NCI-H2196 treated with DMSO at 0.1 percent for 48 hours (cell line): ENCODE data around the gene KHDC1L.
"Not testable (repeated sequence)": the region's sequence is repeated elsewhere in the genome, so short reads cannot be mapped to it uniquely, and the experiment has no call there.

ENCODE experiments used
- DNase-seq: peaks from one replicate; lab custom pipeline; 2025; ENCODE audit not compliant: unreplicated experiment; lab: John Stamatoyannopoulos, UW

KHDC1L gene

GRCh38 chr6:73225396-73225795, at the start of gene KHDC1L:
Gene KHDC1L (minus strand): TSS chr6:73225496. CDS start chr6:73225408, 88 bp downstream.
- DNase-seq = no peak

DNA sequence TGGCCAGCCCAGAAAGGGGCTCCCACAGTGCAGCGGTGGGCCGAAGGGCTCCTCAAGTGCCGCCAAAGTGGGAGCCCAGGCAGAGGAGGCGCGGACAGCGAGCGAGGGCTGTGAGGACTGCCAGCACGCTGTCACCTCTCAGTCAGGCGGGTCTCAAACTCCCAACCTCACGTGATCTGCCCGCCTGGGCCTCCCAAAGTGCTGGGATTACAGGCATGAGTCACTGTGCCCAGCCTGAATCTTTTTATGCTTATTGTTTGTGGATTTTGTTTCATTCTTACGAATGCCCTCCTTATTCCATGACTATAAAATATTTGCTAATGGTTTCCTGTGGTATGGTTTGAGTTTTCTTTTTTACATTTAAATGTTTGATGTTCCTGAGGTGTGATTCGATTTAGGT, 44.0 kb upstream of the KHDC1L start:
- DNase-seq = not testable (repeated sequence)

DNA sequence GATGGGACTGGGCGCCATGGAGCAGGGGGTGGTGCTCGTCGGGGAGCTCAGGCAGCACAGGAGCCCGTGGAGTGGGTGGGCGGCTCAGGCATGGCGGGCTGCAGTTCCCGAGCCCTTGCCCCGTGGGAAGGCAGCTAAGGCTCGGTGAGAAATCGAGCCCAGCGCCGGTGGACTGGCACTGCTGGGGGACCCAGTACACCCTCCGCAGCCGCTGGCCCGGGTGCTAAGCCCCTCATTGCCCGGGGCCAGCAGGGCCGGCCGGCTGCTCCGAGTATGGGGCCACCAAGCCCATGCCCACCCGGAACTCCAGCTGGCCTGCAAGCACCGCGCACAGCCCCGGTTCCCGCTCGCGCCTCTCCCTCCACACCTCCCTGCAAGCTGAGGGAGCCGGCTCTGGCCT, 43.6 kb upstream of the KHDC1L start:
- not testable (repeated sequence) for DNase-seq

GRCh38 chr6:73264446-73264845, 39.1 kb upstream of the KHDC1L start:
- DNase-seq = peak; percentile 8

DNA sequence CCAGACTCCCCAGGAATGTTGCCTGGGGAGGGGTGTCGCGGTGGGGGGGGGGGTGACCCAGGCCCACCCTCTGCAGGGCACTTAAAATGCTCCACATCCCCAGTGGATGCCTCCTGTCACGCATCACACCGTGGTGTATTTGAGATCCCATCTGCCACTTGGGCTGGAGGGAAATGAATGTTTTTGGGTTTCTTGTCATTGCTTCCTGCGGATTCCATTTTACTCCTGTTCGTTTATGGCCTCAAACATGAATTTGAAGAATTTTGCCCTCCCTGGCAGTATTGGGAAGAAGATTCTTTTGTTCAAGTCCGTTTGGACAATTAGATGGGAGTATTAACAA, 38.2 kb upstream of the KHDC1L start:
- no peak for DNase-seq

GRCh38 chr6:73262671-73263569, 37.6 kb upstream of the KHDC1L start, which contains the start of gene KHDC1:
Gene KHDC1 (minus strand): TSS chr6:73263196. CDS start chr6:73242517, 20,679 bp downstream.
- peak; percentile 29 for DNase-seq

DNA sequence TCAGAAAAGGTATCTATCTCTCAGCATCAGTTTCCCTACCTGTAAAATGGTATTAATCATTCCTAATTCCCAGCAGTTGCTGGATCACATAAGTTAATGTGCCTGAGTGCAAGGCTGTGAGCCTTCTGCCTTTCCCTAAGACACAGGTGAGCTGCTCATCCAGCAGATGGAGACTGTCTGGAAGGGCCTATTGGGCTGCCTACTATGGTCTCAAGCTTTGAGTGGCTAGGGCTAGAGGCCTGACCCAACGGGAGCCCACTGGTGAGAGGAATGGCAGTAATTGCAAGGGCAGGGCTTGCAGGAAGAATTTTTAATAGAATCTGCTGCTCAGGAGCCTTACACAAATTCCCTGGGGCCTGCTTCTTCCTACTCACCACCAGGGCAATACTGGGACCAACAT, 33.4 kb upstream of the KHDC1L start:
- no peak for DNase-seq

DNA sequence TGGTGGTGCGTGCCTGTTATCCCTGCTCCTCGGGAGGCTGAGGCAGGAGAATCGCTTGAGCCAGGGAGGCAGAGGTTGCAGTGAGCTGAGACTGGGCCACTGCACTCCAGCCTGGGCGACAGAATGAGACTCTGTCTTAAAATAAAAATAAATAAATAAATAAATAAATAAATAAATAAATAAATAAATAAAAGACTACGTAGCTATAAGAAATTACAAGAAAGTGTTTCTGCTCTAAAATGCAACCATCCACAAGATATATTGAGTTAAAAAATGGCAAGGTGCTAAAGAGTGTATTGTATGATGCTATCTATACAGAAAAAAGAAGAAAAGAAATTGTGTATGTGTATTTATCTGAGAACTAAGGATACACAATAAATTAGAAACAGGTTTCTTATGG, 29.0 kb upstream of the KHDC1L start:
- not testable (repeated sequence) for DNase-seq

DNA sequence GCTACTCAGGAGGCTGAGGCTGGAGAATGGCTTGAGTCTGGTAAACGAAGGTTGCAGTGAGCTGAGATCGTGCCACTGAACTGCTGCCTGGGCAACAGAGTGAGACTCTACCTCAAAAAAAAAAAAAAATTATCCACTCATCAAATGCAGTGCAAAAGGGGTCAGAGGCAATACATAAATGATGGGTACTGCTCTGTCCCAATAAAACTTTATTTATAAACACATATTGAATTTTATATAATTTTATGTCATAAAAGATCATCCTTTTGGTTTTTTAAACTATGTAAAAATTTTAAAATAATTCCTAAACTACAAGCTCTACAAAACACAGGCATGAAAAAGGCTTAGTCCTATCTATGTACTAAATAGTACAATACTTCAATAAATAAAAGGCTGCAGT, 27.4 kb upstream of the KHDC1L start:
- DNase-seq = no peak

GRCh38 chr6:73250016-73250415, 24.7 kb upstream of the KHDC1L start:
- DNase-seq = no peak

- no peak for DNase-seq
These were observed 23.1 kb upstream of the KHDC1L start for GRCh38 chr6:73248192-73248903.

DNA sequence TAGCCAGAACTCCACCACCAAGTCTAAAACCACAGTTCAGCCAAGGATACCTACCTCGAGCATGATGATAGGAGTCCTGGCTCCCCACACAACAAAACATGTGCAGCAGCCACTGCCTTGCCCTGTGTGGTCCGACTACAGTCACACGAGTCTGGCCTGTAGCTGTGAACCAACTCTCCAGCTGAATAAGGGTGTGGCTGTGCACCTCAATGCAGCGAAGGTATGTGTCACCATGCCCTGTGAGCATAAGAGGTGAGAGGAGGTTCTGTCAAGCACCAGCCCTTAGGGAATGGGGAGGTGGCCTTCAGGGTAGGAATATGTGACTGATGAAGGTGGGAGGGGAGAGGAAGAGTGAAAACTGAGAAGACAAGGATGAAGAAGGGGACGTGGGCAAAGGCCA, 16.7 kb upstream of the KHDC1L start:
- no peak for DNase-seq

DNA sequence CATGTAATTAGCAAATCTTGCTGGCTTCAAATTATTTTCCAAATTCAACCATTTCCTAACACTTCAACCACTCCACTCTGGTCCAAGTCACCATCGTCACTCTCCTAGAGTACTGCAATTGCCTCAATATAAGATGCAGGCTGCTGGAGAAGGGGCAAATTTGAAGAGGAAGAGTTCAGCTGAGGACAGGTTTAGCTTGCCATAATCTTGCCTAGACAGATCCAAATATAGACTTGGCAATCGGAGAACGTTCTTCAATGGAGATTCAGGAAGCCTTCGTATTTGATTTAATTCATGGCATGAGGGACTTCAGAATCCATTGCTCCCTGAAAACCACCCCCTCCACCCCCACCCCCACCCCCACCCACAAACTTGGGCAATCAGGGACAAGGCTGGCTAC, 15.4 kb upstream of the KHDC1L start:
- DNase-seq = no peak

- no peak for DNase-seq
These were observed 11.0 kb upstream of the KHDC1L start for GRCh38 chr6:73236144-73236750.

DNA sequence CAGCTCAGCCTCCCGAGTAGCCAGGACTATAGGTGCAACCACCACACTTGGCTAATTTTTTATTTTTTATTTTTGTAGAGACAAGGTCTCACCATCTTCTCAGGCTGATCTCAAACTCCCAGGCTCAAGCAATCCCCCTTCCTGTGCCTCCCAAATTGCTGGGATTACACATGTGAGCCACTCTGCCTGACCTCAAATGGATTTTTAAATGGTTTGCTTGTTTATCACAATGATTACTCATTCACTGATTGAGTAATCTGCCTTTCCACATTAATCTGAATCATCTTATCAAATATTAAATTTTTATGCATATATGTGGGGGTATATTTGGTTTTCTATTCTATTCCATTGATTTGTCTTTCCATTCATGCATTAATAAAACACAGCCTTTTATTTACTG, 9.4 kb upstream of the KHDC1L start:
- DNase-seq = no peak

DNA sequence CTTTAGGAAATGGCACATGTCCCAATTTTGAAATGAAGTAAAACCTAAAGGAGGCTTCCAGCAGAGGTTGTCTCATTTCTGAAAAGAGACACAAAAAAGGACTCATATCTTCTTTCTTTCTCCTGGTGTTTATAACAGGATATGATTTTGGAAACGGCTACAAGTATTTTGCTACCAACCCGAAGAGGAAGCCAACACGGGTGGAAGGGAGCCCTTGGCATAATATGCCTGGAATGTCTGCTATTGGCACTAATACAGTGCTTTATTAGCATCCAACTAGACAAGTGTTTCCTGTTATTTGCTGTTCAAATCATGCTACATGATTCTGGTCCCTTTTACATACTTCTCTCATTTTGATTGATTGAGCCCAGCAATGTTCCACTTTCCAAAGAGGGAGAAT, 8.7 kb upstream of the KHDC1L start:
- DNase-seq = not testable (repeated sequence)

- DNase-seq = no peak
These were observed 7.8 kb upstream of the KHDC1L start for GRCh38 chr6:73233048-73233447.

- no peak for DNase-seq
These were observed 6.7 kb upstream of the KHDC1L start for GRCh38 chr6:73231986-73232391.

DNA sequence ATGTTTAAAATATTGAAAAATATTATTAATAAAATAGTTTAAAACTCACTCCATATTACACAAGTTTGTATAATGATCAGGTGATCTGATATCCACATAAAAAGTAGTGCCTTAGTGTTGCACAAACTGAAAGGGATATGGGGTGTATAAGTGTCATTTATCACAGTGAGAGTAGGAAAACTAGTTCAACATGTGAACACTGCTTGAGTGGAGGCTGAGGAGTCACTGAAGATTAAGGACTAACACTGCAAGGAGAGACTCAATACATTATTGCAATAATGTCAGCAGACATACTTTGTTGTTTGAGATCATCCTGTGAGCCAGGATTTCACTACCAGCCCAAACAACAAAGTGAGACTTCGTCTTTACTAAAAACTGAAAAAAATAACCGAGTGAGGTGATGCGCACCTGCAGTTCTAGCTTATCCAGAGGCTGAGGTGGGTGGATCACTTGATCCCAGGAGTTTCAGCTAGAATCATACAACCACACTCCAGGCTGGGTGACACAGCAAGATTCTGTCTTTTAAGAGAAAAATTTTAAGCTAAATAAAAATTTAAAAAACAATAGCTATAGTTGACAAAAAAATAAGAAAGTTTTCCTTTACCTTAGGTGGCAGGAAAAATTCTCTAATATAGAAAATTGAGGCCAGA, 2.4 kb upstream of the KHDC1L start:
- DNase-seq = no peak

GRCh38 chr6:73216859-73217258, 8.4 kb downstream of the KHDC1L start:
- no peak for DNase-seq

GRCh38 chr6:73209117-73209516, 16.2 kb downstream of the KHDC1L start:
- DNase-seq = no peak
